ENCODE data around the gene LMO2.

The LMO2 gene

DNA sequence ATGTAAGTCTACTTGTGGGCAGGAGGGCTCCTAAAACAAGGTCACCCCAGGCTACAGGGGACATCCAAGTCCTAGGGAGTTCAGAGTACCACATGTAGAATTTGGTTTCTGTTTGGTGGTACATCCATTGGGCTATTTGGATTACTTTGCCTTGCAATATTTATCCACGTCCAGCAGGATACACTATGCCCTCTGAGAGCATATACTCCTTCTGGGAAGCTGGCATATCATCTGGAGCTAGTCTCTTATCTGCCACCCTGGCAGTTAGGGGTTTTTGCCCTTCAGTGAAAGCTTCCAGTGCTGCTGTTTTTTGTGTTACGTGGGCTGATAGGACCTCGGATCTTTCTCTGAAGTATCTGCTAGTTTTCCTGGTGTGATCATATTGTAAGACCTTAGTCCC is 7.3 kb downstream of the LMO2 start:
- no peaks in the 10 kb centered on the region for H3K9me3 Mint-ChIP-seq
- H3K4me3 Mint-ChIP-seq, result no peak overlapping the region
- no peaks in the 10 kb centered on the region for H3K4me1 Mint-ChIP-seq
- H3K27ac Mint-ChIP-seq, result no peak overlapping the region
- DNase-seq, result no peak
- no peaks in the 10 kb centered on the region for H3K36me3 Mint-ChIP-seq (ENCODE audit: low read depth)
- TF ChIP-seq CTCF (IDR thresholded peaks at IDR 0.05), result no peak
- H3K27me3 Mint-ChIP-seq (ENCODE audit: low read depth, poor library complexity), result peaks cover 17% of the 10 kb centered on the region

DNA sequence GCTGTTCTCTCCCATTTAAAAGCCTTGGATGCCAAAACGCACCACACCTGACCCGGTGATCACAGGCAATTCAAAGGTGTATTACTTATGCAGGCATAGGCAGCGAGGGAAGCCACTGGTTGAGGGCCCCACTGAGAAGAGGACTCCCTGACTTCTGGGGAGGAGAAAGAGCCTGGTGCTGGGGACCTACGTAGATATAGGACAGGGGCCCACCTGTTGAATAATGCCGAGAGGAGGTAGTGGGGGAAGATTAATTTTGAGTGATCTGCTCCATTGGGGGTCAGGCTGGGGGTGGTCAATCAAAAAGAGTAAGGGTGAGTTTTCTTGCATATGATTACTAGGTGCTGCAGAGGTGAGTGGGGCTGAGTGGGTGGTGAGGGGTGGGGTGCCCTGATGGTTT is 7.8 kb downstream of the LMO2 start:
- TF ChIP-seq CTCF (IDR thresholded peaks at IDR 0.05), result no peak
- Mint-ChIP-seq H3K9me3 (no peaks in the 10 kb centered on the region), H3K4me1 (no peaks in the 10 kb centered on the region), H3K27me3 (ENCODE audit: low read depth, poor library complexity) (peaks cover 17% of the 10 kb centered on the region), H3K36me3 (ENCODE audit: low read depth) (no peaks in the 10 kb centered on the region), H3K27ac (no peak overlapping the region), H3K4me3 (no peak overlapping the region)
- no peak for DNase-seq

- Mint-ChIP-seq H3K27ac (no peak overlapping the region), H3K4me1 (peaks cover 9% of the 10 kb centered on the region), H3K9me3 (no peaks in the 10 kb centered on the region), H3K36me3 (ENCODE audit: low read depth) (no peaks in the 10 kb centered on the region), H3K27me3 (ENCODE audit: low read depth, poor library complexity) (peaks cover 21% of the 10 kb centered on the region), H3K4me3 (no peak overlapping the region)
- TF ChIP-seq CTCF (IDR thresholded peaks at IDR 0.05), result no peak
- DNase-seq, result no peak
Measured at GRCh38 chr11:33881651-33882503, 10.0 kb downstream of the LMO2 start.

DNA sequence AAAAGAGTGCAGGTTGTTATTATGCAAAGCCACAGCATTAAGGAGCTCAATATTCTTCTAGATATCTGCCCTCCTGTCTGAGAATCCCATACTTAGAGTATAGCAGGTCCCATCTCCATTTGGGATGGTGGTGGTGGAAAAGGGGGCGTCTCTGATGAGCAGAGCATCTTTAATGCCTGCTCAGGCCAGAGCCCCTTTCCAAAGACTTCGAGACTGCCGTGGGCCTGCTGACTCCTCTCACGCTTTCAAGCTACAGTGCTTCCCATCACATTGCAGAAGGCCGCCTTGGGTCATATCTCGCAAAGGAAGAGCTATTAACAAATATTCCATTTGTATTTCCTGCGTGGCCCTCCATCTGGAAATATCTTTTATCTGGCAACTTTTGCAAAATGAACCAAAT is 10.9 kb downstream of the LMO2 start:
- Mint-ChIP-seq H3K9me3 (no peaks in the 10 kb centered on the region), H3K4me3 (no peak overlapping the region), H3K27me3 (ENCODE audit: low read depth, poor library complexity) (peaks cover 27% of the 10 kb centered on the region), H3K36me3 (ENCODE audit: low read depth) (no peaks in the 10 kb centered on the region), H3K4me1 (peaks cover 11% of the 10 kb centered on the region), H3K27ac (no peak overlapping the region)
- DNase-seq, result no peak
- no peak for TF ChIP-seq CTCF (IDR thresholded peaks at IDR 0.05)

GRCh38 chr11:33879375-33879774 is 12.5 kb downstream of the LMO2 start:
- Mint-ChIP-seq H3K27me3 (ENCODE audit: low read depth, poor library complexity) (peaks cover 20% of the 10 kb centered on the region), H3K4me1 (peaks cover 11% of the 10 kb centered on the region), H3K4me3 (no peak overlapping the region), H3K9me3 (no peaks in the 10 kb centered on the region), H3K27ac (no peak overlapping the region), H3K36me3 (ENCODE audit: low read depth) (no peaks in the 10 kb centered on the region)
- no peak for DNase-seq
- no peak for TF ChIP-seq CTCF (IDR thresholded peaks at IDR 0.05)

DNA sequence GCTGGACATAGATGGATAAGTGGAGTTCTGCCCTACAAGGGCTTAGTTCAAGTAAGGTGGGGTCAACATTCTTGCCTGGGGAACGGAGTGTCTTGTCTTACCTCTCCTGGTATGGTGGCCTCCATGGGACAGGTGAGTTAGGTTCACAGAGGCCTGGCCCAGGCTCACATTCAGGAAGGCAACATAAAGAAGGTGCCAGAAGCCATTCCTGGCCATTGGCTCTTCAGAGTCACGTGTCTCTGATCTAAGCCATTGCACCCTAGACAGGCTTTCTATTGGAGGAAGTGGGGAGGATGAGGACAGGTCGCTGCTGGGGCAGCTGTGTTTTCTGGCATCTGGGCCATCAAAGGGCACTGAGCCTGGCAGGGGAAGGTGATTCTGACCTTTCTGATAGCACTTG is 14.8 kb downstream of the LMO2 start:
- Mint-ChIP-seq H3K27ac (no peak overlapping the region), H3K27me3 (ENCODE audit: low read depth, poor library complexity) (peaks cover 23% of the 10 kb centered on the region), H3K4me1 (peaks cover 15% of the 10 kb centered on the region), H3K36me3 (ENCODE audit: low read depth) (no peaks in the 10 kb centered on the region), H3K9me3 (no peaks in the 10 kb centered on the region), H3K4me3 (no peak overlapping the region)
- no peak for DNase-seq
- TF ChIP-seq CTCF (IDR thresholded peaks at IDR 0.05), result no peak
